Measurements from ENCODE around the gene CELSR2.

CELSR2 gene

GRCh38 chr1:109249654-109250401, 489 bp downstream of the CELSR2 start:
- ChIA-PET POLR2A (interaction anchor here (1.2 kb wide), 1 partner anchor 8 kb away, joined by 5 read pairs; no protein-coding TSS in a partner anchor), CTCF (interaction anchor here (1.0 to 3.0 kb wide), 3 partner anchors 28 to 282 kb away, joined by 3 to 12 read pairs (median 3); no protein-coding TSS in a partner anchor)
- DNase-seq (ENCODE audit: extremely low spot score) = no peak
- TF ChIP-seq CTCF (IDR thresholded peaks at IDR 0.05; ENCODE audit: control extremely low read depth, extremely low read depth, low read depth, missing control alignments) = no peak

- CTCF ChIA-PET = interaction anchor here (1.2 to 3.0 kb wide), 2 partner anchors 145 to 282 kb away, joined by 3 to 12 read pairs; no protein-coding TSS in a partner anchor
- no peak for DNase-seq (ENCODE audit: extremely low spot score)
- POLR2A ChIA-PET = interaction anchor here (1.2 kb wide), 1 partner anchor 9 kb away, joined by 5 read pairs; no protein-coding TSS in a partner anchor
- TF ChIP-seq CTCF (IDR thresholded peaks at IDR 0.05; ENCODE audit: control extremely low read depth, extremely low read depth, low read depth, missing control alignments) = no peak
Observed at GRCh38 chr1:109250454-109251276, 1.3 kb downstream of the CELSR2 start.

GRCh38 chr1:109251277-109252166, 2.2 kb downstream of the CELSR2 start:
- ChIA-PET CTCF (interaction anchor here (1.0 to 4.8 kb wide), 5 partner anchors 50 to 281 kb away, joined by 3 to 18 read pairs (median 3); partner anchors contain the start of gene SORT1), POLR2A (no interaction called here)

GRCh38 chr1:109252167-109252892, 3.0 kb downstream of the CELSR2 start:
- ChIA-PET CTCF (interaction anchor here (1.0 to 4.8 kb wide), 5 partner anchors 11 to 280 kb away, joined by 3 to 26 read pairs (median 10); partner anchors contain the start of gene SORT1), POLR2A (no interaction called here)
- TF ChIP-seq CTCF (IDR thresholded peaks at IDR 0.05; ENCODE audit: control extremely low read depth, extremely low read depth, low read depth, missing control alignments) = no peak
- DNase-seq (ENCODE audit: extremely low spot score) = no peak

More at GRCh38 chr1:109251277-109252166, 2.2 kb downstream of the CELSR2 start:
- no peak for DNase-seq (ENCODE audit: extremely low spot score)
- no peak for TF ChIP-seq CTCF (IDR thresholded peaks at IDR 0.05; ENCODE audit: control extremely low read depth, extremely low read depth, low read depth, missing control alignments)

GRCh38 chr1:109252893-109253802, 3.8 kb downstream of the CELSR2 start:
- no peak for DNase-seq (ENCODE audit: extremely low spot score)
- ChIA-PET CTCF (interaction anchor here (1.0 to 4.8 kb wide), 6 partner anchors 10 to 279 kb away, joined by 3 to 26 read pairs (median 12); partner anchors contain the start of gene SORT1), POLR2A (interaction anchor here (1.2 kb wide), 1 partner anchor 13 kb away, joined by 4 read pairs; no protein-coding TSS in a partner anchor)
- TF ChIP-seq CTCF (IDR thresholded peaks at IDR 0.05; ENCODE audit: control extremely low read depth, extremely low read depth, low read depth, missing control alignments) = no peak

Measured in GM10248 (cell line).